ENCODE results near the gene SLC25A34. TPM values are rescaled to one million over a fixed set of nuclear protein-coding genes. Genes with fewer than 3 reads are reported as not detected.

Gene SLC25A34
- polyA plus RNA-seq, 3 donors = 0.08 to 2.7 (median 0.61) TPM

DNA sequence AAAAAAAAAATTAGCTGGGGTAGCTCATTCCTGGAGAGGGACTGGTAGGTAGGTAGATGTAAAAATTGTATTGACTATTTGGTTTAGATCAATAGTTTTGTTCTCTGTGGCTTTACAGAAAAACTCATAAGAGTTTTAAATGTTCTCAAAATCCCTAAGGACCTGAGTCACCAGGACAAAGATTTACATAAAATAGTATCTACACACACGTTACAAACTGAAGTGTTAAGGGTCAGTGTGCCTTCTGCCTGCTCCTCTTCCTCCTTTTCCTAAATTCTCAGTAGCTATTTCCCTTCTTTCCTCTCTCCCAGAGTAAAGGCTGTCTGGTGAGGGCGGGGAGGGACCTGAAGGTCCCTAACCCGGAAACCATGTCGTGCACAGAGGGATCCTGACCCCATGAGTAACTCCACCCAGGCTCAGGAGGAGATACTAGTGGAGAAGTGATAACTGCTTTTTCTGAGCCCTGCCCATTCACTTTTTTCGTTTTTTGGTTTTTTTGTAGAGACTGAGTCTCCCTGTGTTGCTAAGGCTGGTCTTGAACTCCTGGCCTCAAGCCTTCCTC is 43.9 kb upstream of the SLC25A34 start:
- Histone ChIP-seq H3K9ac (ENCODE audit: insufficient read depth, low read length, poor library complexity, severe bottlenecking) (no peak overlapping the region), H2AFZ (ENCODE audit: insufficient read depth, low read depth, low read length, poor library complexity, severe bottlenecking) (no peak overlapping the region), H4K20me1 (ENCODE audit: insufficient read depth, low read length) (peaks cover 97% of the 10 kb centered on the region), H3K27ac (ENCODE audit: low read depth in 1 of 2, low read length in 2 of 2) (no peak overlapping the region), H3K4me1 (ENCODE audit: control insufficient read depth in 1 of 2, insufficient read depth in 2 of 2, low read length in 2 of 2) (peaks cover 14 to 16% of the 10 kb centered on the region in 2 donors), H3K9me3 (replicated peaks in 1 of 2; ENCODE audit: control insufficient read depth in 1 of 2, insufficient read depth in 1 of 2, low read length in 2 of 2) (no peaks in the 10 kb centered on the region), H3K4me2 (replicated peaks; ENCODE audit: extremely low read depth, low read length, poor library complexity, severe bottlenecking) (no peak overlapping the region), H3K27me3 (ENCODE audit: control insufficient read depth in 2 of 2, insufficient read depth in 2 of 2, low read length in 2 of 2) (no peaks in the 10 kb centered on the region), H3K79me2 (ENCODE audit: insufficient read depth, low read length) (peaks cover 94% of the 10 kb centered on the region), H3K4me3 (replicated peaks in 1 of 3; ENCODE audit: low read depth in 2 of 3, low read length in 3 of 3) (no peak overlapping the region), H3K36me3 (replicated peaks in 1 of 2; ENCODE audit: control insufficient read depth in 1 of 2, insufficient read depth in 2 of 2, low read length in 2 of 2) (peaks cover 11 to 12% of the 10 kb centered on the region in 2 donors)
- Mint-ChIP-seq H3K27me3 (ENCODE audit: low read depth in 3 of 3) (peaks cover 0 to 2% (median 1%) of the 10 kb centered on the region in 3 donors), H3K4me3 (no peak overlapping the region), H3K9me3 (no peaks in the 10 kb centered on the region), H3K4me1 (peaks cover 24% of the 10 kb centered on the region), H3K27ac (peak overlapping the region in 4 of 7 donors; percentile 10 to 86 (median 71)), H3K36me3 (peaks cover 19 to 67% of the 10 kb centered on the region in 2 donors)
- no peak for DNase-seq
- TF ChIP-seq CTCF (IDR thresholded peaks at IDR 0.05) = no peak
- 83% methylated on average over 1 of the region's 5 CpGs for WGBS (ENCODE audit: insufficient coverage)
- intact Hi-C loops (cut with micrococcal nuclease) = loop anchor here in 1 of 2 donors (5.0 kb wide), 1 partner anchor 35 kb away; a partner anchor contains a TSS

DNA sequence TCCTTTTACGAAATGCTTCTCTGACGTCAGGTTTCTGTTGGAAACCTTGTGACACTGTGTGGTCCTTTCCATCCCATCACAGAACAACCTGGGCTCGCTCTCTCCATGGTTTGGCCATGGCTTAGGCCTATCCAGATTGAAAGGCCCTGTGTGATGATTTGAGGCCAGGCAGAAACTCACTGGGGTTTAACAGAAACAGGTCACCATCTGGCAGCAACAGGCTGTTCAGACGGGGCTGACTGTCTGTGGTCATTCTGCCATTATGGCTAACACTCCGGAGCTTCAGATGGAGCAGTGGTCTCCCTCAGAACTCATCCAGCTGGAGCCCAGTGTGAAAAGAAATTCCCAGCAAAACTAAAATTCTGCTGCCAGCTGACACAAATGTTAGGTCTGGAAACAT is 42.7 kb upstream of the SLC25A34 start:
- H3K27ac Mint-ChIP-seq = peak overlapping the region in 3 of 7 donors; percentile 2 to 57 (median 2)
- WGBS (ENCODE audit: insufficient coverage) = 75% methylated on average over 4 of the region's 5 CpGs
- H3K4me3 Mint-ChIP-seq = no peak overlapping the region
- intact Hi-C loops (cut with micrococcal nuclease) = loop anchor here in 1 of 2 donors (5.0 kb wide), 1 partner anchor 36 kb away; a partner anchor contains a TSS
- no peaks in the 10 kb centered on the region for H3K9me3 Mint-ChIP-seq
- Histone ChIP-seq H3K27ac (ENCODE audit: low read depth in 1 of 2, low read length in 2 of 2) (peak overlapping the region in 1 of 2 donors; percentile 36), H3K4me1 (ENCODE audit: control insufficient read depth in 1 of 2, insufficient read depth in 2 of 2, low read length in 2 of 2) (peaks cover 22 to 24% of the 10 kb centered on the region in 2 donors), H2AFZ (ENCODE audit: insufficient read depth, low read depth, low read length, poor library complexity, severe bottlenecking) (no peak overlapping the region), H3K4me3 (replicated peaks in 1 of 3; ENCODE audit: low read depth in 2 of 3, low read length in 3 of 3) (no peak overlapping the region), H3K4me2 (replicated peaks; ENCODE audit: extremely low read depth, low read length, poor library complexity, severe bottlenecking) (no peak overlapping the region), H3K36me3 (replicated peaks in 1 of 2; ENCODE audit: control insufficient read depth in 1 of 2, insufficient read depth in 2 of 2, low read length in 2 of 2) (peaks cover 8 to 12% of the 10 kb centered on the region in 2 donors), H3K9me3 (replicated peaks in 1 of 2; ENCODE audit: control insufficient read depth in 1 of 2, insufficient read depth in 1 of 2, low read length in 2 of 2) (no peaks in the 10 kb centered on the region), H3K9ac (ENCODE audit: insufficient read depth, low read length, poor library complexity, severe bottlenecking) (no peak overlapping the region), H3K79me2 (ENCODE audit: insufficient read depth, low read length) (peaks cover 92% of the 10 kb centered on the region), H4K20me1 (ENCODE audit: insufficient read depth, low read length) (peaks cover 97% of the 10 kb centered on the region), H3K27me3 (ENCODE audit: control insufficient read depth in 2 of 2, insufficient read depth in 2 of 2, low read length in 2 of 2) (no peaks in the 10 kb centered on the region)
- no peak for DNase-seq
- H3K27me3 Mint-ChIP-seq (ENCODE audit: low read depth in 3 of 3) = peaks cover 0 to 2% (median 1%) of the 10 kb centered on the region in 3 donors
- H3K36me3 Mint-ChIP-seq = peaks cover 13 to 61% of the 10 kb centered on the region in 2 donors
- peaks cover 26% of the 10 kb centered on the region for H3K4me1 Mint-ChIP-seq
- no peak for TF ChIP-seq CTCF (IDR thresholded peaks at IDR 0.05)
